MG63 (cell line): ENCODE results near the gene SOD2. TPM values are rescaled to one million over a fixed set of nuclear protein-coding genes. Genes with fewer than 3 reads are reported as not detected.
"Not testable (repeated sequence)": the region's sequence is repeated elsewhere in the genome, so short reads cannot be mapped to it uniquely, and the experiment has no call there.

Source experiments
- DNase-seq: peaks from one replicate; pipeline ENCODE4 v3.0.0-alpha.2; 2020
- H3K27me3 ChIP-seq: fragments of 250-450 bp; sonication (Bioruptor Pico); 2 replicates; pipeline ENCODE4 v1.5.1; 2020; ENCODE audit warnings: mild to moderate bottlenecking, moderate library complexity
- H3K36me3 ChIP-seq: fragments of 250-450 bp; sonication (Bioruptor Pico); 2 replicates; pipeline ENCODE4 v1.5.1; 2020; ENCODE audit warnings: mild to moderate bottlenecking, moderate library complexity
- H3K4me3 ChIP-seq: fragments of 250-450 bp; sonication (Bioruptor Pico); 2 replicates; pipeline ENCODE4 v1.5.1; 2020; ENCODE audit warnings: mild to moderate bottlenecking, moderate library complexity
- H3K9me3 ChIP-seq: fragments of 250-450 bp; sonication (Bioruptor Pico); 2 replicates; pipeline ENCODE4 v1.5.1; 2020; ENCODE audit warnings: mild to moderate bottlenecking, moderate library complexity
- total RNA-seq: library from RNA; depleted of rRNA; stranded (reverse); fragments of >200 nt; shearing (Covaris generic); gene quantifications from 2 replicates; pipeline ENCODE4 v1.2.3, GENCODE V29; 2014; ENCODE audit warnings: low replicate concordance

SOD2 gene
- total RNA-seq, 1 experiment from 2014 or later = 33.0 TPM

GRCh38 chr6:159721981-159722380, 28.9 kb upstream of the SOD2 start:
- not testable (repeated sequence) for H3K27me3 ChIP-seq, DNase-seq, H3K9me3 ChIP-seq, H3K4me3 ChIP-seq
- H3K36me3 ChIP-seq = peaks cover 23% of the 10 kb centered on the region

DNA sequence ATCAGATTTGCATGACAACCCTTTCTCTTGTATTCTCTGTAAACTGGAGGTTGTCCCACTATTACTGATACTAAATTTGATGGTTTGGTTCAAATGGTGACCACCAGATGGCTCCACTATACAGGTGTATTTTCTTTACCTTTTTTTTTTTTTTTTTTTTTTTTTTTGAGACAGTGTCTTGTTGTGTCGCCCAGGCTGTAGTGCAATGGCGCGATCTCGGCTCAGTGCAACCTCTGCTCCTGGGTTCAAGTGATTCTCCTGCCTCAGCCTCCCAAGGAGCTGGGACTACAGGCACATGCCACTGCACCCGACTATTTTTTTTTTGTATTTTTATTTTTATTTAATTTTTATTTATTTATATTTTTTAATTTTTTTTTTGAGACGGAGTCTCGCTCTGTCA, 27.7 kb upstream of the SOD2 start:
- no peak for DNase-seq
- Histone ChIP-seq H3K27me3 (no peaks in the 10 kb centered on the region), H3K4me3 (no peak overlapping the region), H3K36me3 (peaks cover 15% of the 10 kb centered on the region), H3K9me3 (no peaks in the 10 kb centered on the region)

DNA sequence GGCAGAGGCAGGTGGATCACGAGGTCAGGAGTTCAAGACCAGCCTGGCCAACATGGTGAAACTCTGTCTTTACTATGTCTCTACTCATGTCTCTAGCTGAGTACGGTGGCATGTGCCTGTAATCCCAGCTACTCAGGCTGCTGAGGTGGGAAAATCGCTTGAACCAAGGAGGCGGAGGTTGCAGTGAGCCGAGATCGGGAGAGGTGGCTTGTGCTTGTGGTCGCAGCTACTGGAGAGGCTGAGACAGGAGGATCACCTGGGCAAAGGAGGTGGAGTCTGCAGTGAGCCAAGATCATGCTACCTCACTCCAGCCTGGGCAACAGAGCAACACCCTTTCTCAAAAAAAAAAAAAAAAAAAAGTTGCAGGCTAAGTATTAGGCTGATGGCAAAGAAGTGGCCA, 26.2 kb upstream of the SOD2 start:
- H3K9me3 ChIP-seq = no peaks in the 10 kb centered on the region
- no peak for DNase-seq
- H3K27me3 ChIP-seq = no peaks in the 10 kb centered on the region
- peaks cover 10% of the 10 kb centered on the region for H3K36me3 ChIP-seq
- H3K4me3 ChIP-seq = no peak overlapping the region

- H3K36me3 ChIP-seq = peaks cover 6% of the 10 kb centered on the region
- DNase-seq = no peak
- H3K27me3 ChIP-seq = no peaks in the 10 kb centered on the region
- H3K4me3 ChIP-seq = no peak overlapping the region
- no peaks in the 10 kb centered on the region for H3K9me3 ChIP-seq
These were observed 25.6 kb upstream of the SOD2 start for GRCh38 chr6:159718634-159719033.

GRCh38 chr6:159716247-159717096, 23.4 kb upstream of the SOD2 start:
- peak; percentile 83 for DNase-seq
- H3K27me3 ChIP-seq = no peaks in the 10 kb centered on the region
- no peaks in the 10 kb centered on the region for H3K9me3 ChIP-seq
- peaks cover 3% of the 10 kb centered on the region for H3K36me3 ChIP-seq
- H3K4me3 ChIP-seq = no peak overlapping the region; the same call in 1 of the 2 replicates

GRCh38 chr6:159715605-159716004, 22.6 kb upstream of the SOD2 start:
- Histone ChIP-seq H3K36me3 (peaks cover 3% of the 10 kb centered on the region), H3K9me3 (no peaks in the 10 kb centered on the region), H3K27me3 (no peaks in the 10 kb centered on the region), H3K4me3 (no peak overlapping the region)
- no peak for DNase-seq

DNA sequence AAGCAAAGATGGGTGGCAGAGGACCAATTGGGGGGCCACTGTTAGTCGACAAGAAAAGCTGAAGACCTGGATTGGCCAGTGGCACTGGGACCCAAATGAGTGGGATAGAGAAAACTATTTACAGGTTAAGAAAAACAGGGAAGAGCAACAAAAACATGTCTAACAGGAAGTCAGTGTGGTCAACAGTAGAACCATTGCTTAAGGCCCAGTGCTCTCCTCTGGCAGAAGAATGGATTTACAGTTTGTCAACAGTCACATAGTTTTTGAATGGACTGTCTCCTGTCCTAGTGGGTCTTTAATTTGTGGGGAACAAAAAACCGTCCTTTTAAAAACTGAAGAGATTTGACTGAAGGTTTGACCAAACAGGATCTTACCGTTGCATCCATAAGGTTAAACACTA, 22.1 kb upstream of the SOD2 start:
- Histone ChIP-seq H3K27me3 (no peaks in the 10 kb centered on the region), H3K9me3 (no peaks in the 10 kb centered on the region), H3K4me3 (no peak overlapping the region), H3K36me3 (peaks cover under 1% of the 10 kb centered on the region; the same call in 1 of the 2 replicates)
- no peak for DNase-seq

DNA sequence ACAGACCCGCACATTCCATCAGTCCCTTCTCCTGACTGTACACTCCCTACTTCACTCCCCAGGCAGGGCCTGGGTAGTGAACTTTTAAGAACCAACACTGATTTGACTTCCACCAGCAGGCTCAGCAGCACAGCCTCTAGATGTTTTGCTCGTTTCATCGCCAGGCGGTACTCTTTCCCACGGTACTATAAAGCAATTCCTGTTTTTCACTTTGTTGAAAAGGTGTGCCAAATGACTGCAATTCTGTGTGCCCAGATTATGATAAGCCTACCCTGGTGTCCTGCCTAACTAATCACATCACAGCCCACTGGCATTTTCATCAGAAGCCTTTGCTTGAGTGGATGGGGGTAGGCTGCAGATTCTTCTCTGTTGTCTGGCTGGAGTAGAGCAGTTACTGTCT, 21.4 kb upstream of the SOD2 start:
- Histone ChIP-seq H3K36me3 (no peaks in the 10 kb centered on the region), H3K27me3 (no peaks in the 10 kb centered on the region)
- no peak for DNase-seq

DNA sequence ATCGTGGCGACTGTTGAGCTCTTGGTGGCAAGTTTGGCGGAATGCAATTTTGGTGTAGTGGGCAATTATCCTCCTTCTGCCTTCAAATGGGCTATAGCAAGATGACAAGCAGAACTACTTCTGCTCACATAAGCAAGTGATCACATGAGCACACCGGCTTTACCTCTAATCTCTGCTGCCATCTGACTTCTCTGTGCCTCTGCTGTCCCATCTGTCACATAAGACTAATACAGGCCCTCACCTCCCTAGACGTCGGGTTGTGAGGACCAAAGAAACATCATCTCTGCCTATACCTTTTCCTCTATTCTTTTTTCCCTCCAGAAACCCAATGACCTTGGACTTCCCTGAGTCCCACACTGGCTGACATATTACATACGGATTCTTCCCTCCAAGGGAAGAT, 20.9 kb upstream of the SOD2 start:
- H3K27me3 ChIP-seq = no peaks in the 10 kb centered on the region
- no peaks in the 10 kb centered on the region for H3K9me3 ChIP-seq
- no peaks in the 10 kb centered on the region for H3K36me3 ChIP-seq
- H3K4me3 ChIP-seq = no peak overlapping the region
- no peak for DNase-seq

More for the DNA sequence above, 21.4 kb upstream of the SOD2 start:
- H3K4me3 ChIP-seq = no peak overlapping the region
- H3K9me3 ChIP-seq = no peaks in the 10 kb centered on the region

GRCh38 chr6:159712389-159712788, 19.3 kb upstream of the SOD2 start:
- not testable (repeated sequence) for DNase-seq, H3K9me3 ChIP-seq, H3K4me3 ChIP-seq, H3K36me3 ChIP-seq, H3K27me3 ChIP-seq

- H3K36me3 ChIP-seq, DNase-seq, H3K9me3 ChIP-seq, H3K4me3 ChIP-seq, H3K27me3 ChIP-seq: not testable (repeated sequence)
These were observed 17.6 kb upstream of the SOD2 start for GRCh38 chr6:159710603-159711002.

- H3K36me3 ChIP-seq = no peaks in the 10 kb centered on the region; the same call in 1 of the 2 replicates
- H3K27me3 ChIP-seq = no peaks in the 10 kb centered on the region
- DNase-seq = peak; percentile 70
- no peak overlapping the region for H3K4me3 ChIP-seq
- peaks cover 2% of the 10 kb centered on the region; the same call in 1 of the 2 replicates for H3K9me3 ChIP-seq
These were observed 8.5 kb upstream of the SOD2 start for GRCh38 chr6:159701413-159701999.

DNA sequence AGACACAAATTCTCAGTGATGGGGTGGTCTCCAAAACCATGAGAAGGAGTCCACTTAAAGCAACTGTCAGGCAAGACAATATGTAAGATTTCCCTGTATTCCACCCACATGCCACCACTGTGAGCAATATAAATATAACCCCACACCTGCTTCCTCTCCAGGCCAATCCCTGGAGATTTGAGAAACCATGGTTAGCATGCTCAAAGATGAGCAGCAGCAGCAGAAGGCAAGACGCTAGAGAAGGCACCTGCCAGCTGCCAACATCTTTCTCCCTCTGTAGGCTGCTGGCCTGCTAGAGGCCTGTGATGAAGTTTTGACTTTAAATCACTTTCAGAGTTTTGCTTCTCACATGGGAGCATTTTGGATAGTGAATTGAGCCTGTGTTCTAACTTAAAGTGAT, 7.9 kb upstream of the SOD2 start:
- Histone ChIP-seq H3K27me3 (no peaks in the 10 kb centered on the region), H3K4me3 (no peak overlapping the region), H3K9me3 (no peaks in the 10 kb centered on the region; the same call in 1 of the 2 replicates), H3K36me3 (no peaks in the 10 kb centered on the region; the same call in 1 of the 2 replicates)
- DNase-seq = no peak

DNA sequence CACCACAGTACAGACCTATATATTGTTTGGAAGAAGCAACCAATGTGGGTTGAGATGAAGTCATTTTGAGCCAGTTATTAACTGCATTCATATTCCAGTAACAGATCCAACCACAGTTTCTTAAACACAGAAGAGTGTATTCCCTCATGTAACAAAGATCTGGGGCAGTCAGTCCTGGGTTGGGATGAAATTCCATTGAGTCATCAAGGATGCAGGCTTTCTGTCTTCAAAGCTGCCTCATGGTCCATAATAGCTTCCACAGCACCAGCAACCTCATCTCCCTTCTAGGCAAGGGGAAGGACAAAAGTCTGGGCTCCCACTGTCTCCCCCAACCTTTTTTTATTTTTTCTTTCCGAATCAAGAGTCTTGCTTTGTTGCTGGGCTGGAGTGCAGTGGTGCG, 2.9 kb upstream of the SOD2 start:
- Histone ChIP-seq H3K27me3 (no peaks in the 10 kb centered on the region), H3K36me3 (peaks cover 12% of the 10 kb centered on the region), H3K9me3 (no peaks in the 10 kb centered on the region), H3K4me3 (no peak overlapping the region)
- no peak for DNase-seq

GRCh38 chr6:159693894-159694545, 979 bp upstream of the SOD2 start:
- Histone ChIP-seq H3K27me3 (no peaks in the 10 kb centered on the region), H3K4me3 (peak overlapping the region; percentile 71), H3K36me3 (peaks cover 22% of the 10 kb centered on the region), H3K9me3 (no peaks in the 10 kb centered on the region)
- no peak for DNase-seq

- Histone ChIP-seq H3K9me3 (no peaks in the 10 kb centered on the region), H3K36me3 (peaks cover 35% of the 10 kb centered on the region), H3K27me3 (no peaks in the 10 kb centered on the region), H3K4me3 (peak overlapping the region; percentile 71)
- DNase-seq = peak; percentile 51
These were observed 526 bp downstream of the SOD2 start for GRCh38 chr6:159692303-159693127.

DNA sequence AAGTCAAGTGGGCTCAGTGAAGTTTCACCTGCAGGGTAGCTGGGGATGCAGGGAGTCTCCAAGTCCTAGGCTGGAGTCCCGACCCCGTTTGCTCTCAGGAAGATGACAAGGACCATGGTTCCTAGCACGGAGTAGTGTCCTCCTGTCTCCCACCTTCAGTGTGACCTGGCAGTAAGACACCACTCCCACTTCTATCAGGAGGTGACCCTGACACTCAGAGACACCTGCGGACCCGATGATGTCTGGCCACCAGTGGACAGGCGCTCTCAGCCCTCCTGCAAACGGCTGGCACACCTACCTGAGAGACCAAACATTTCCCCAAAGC, 1.1 kb downstream of the SOD2 start:
- H3K9me3 ChIP-seq = no peaks in the 10 kb centered on the region
- no peaks in the 10 kb centered on the region for H3K27me3 ChIP-seq
- peak overlapping the region; percentile 71 for H3K4me3 ChIP-seq
- H3K36me3 ChIP-seq = peaks cover 41% of the 10 kb centered on the region
- DNase-seq = no peak
